Measurements from ENCODE around the gene SH3BP2.

DNA sequence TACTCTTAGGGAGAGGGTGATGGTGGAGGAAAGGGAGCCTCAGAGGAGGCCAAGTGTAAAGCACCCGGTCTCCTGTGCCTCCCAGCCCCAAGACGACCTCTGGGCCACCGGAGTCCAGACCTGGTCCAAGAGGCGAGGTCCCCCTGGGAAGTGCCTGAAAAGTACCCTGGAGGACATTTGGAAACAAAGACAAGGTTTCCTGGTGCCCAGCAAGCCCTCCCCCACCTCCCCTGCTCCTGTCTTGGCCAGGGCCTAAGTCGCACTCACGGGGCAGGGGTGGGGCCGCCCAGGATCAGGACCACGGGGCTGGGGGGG, 532 bp upstream of the SH3BP2 start:
- TF ChIP-seq ZBED1 (IDR thresholded peaks at IDR 0.05; ENCODE audit: borderline replicate concordance): no peak
- TF ChIP-seq, protein P1, sequence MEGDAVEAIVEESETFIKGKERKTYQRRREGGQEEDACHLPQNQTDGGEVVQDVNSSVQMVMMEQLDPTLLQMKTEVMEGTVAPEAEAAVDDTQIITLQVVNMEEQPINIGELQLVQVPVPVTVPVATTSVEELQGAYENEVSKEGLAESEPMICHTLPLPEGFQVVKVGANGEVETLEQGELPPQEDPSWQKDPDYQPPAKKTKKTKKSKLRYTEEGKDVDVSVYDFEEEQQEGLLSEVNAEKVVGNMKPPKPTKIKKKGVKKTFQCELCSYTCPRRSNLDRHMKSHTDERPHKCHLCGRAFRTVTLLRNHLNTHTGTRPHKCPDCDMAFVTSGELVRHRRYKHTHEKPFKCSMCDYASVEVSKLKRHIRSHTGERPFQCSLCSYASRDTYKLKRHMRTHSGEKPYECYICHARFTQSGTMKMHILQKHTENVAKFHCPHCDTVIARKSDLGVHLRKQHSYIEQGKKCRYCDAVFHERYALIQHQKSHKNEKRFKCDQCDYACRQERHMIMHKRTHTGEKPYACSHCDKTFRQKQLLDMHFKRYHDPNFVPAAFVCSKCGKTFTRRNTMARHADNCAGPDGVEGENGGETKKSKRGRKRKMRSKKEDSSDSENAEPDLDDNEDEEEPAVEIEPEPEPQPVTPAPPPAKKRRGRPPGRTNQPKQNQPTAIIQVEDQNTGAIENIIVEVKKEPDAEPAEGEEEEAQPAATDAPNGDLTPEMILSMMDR (IDR thresholded peaks at IDR 0.05 in 2 of 3, conservative IDR thresholded peaks at IDR 0.05 in 1 of 3; ENCODE audit: control insufficient read depth in 2 of 3, extremely low read depth in 1 of 3, insufficient read depth in 1 of 3, low read depth in 3 of 3, low read length in 3 of 3): no peak
- no peak for TF ChIP-seq CREB1 (IDR thresholded peaks at IDR 0.05; ENCODE audit: low read depth)
- TF ChIP-seq RAD21 (IDR thresholded peaks at IDR 0.05; ENCODE audit: insufficient read depth, low read depth, low read length): no peak
